ENCODE data around the gene PCAT6.
"Not testable (repeated sequence)": the region's sequence is repeated elsewhere in the genome, so short reads cannot be mapped to it uniquely, and the experiment has no call there.

PCAT6 gene

GRCh38 chr1:202810615-202811295 is at the start of gene PCAT6:
PCAT6 (plus strand) TSS chr1:202810954.
- DNase-seq, result peak; percentile 92

- no peak for DNase-seq
Measured at GRCh38 chr1:202762019-202762418, 48.7 kb upstream of the PCAT6 start.

- DNase-seq, result no peak
Measured at GRCh38 chr1:202765721-202766120, 45.0 kb upstream of the PCAT6 start.

DNA sequence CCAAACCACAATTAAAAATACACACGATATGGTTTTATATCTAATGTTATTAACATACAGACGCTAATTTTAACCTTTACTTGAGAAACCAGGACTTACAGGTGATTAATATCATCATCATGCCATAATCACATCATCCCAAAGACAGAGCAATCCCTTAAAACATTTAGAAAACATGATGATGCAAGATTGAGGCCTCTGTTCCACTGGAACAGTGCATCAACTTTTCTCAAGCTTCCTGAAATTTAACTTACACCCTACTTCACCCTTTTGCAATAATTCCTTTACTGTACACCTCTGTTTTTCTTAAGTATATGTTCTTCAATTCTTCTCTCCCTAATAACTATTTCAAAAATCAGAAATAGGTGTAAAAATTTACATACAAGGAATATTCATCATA is 40.6 kb upstream of the PCAT6 start:
- no peak for DNase-seq

DNA sequence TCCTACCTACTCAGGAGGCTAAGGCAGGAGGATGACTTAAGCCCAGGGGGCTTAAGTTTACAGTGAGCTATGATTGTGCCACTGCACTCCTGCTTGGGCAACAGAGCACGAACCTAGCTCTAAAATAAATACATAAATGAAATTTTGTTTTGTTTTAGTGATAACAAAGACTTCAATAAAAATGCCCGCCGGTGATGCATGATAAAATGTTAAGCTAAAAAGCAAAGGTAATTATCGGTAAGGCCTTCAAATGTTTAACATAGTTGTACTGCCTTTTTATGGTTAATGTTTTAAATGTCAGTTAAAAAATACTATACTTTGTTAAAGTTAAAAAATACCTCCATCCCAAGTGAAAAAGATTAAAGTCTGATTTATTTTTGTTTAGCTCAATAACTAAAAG is 29.6 kb upstream of the PCAT6 start:
- DNase-seq, result no peak

GRCh38 chr1:202786804-202787203 is 23.9 kb upstream of the PCAT6 start:
- DNase-seq, result no peak

DNA sequence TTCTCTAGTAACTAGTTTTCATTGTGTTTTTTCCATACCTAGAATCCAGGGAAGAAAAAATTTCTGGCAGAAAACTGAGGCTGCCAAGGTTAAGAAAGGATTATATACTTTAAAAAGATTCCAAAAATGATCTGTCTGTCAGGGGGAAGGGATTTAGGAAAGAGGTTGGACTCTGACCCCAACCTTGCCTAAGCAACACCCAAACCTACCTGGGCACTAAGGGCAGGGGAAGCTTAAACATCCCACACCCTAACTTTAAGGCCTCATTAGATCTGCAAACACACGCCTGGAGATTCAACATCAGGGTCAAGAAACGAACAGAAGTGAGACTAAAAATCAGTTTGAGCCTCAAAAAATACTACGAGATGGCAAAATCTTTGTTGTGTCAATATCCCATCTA is 22.0 kb upstream of the PCAT6 start:
- no peak for DNase-seq

GRCh38 chr1:202791077-202791747 is 19.5 kb upstream of the PCAT6 start:
- DNase-seq, result no peak

DNA sequence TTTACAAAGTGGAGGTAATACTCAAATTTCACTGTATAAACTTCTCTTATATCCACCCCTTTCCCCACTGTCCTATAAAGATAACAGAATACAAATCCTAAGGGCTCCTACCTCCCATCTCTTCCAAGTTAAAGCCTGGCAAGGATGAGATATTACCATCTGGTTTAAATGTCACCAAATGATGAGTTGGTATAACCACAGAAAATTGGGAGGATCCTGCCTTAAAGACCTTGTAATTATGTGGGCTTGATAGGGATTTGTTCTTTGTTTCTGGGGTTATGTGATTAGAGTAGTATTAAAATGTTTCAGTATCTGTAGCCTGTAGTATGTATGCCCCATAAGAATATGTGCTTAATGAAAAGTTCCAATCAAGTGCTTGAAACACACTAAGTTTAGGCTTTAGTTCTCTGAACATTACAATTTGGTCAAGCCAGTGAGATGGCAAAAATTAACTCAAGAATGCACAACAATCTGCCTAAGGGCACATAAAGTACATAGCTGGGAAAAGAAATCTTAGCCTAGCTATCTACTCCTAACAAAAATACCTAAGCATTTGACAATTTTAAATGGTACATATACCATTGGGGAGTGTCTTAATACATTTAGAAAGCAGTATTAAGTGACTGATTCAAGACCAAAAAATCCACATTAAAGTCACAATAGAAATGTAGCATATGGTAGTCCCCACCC is 16.6 kb upstream of the PCAT6 start:
- no peak for DNase-seq

GRCh38 chr1:202794931-202795330 is 15.8 kb upstream of the PCAT6 start:
- not testable (repeated sequence) for DNase-seq

DNA sequence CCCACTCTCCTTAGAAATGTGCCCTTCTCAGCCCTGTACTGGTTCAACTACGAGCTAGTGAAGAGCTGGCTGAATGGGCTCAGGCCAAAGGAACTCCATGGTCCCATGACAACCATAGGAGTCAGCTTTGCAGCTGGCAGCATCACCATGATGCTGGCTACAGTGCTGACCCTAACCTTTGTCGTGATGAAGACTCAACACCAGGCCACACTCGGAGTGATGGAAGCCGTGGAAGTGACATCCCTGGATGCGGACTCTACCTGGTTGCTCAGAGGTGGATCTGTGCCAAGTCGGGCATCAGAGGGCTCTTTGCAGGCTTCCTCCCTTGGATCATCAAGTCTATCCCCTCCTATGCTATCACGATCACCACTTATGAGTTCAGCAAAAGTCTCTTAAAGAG is 14.1 kb upstream of the PCAT6 start:
- no peak for DNase-seq

DNA sequence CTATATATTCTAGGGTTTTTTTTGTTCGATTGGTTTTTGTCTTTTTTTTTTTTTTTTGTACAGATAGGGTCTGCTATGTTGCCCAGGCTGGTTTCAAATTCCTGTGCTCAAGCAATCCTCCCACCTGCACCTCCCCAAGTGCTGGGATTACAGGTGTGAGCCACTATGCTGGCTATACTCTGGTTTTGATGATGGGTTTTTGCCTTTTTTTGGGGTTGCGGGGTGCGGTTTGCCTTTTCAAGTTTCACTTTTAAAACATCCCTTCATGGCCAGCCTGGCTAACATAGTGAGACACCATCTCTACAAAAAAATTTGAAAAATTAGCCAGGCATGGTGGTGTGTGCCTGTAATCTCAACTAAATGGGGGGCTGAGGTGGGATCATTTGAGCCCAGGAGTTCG is 12.5 kb upstream of the PCAT6 start:
- peak; percentile 27 for DNase-seq

DNA sequence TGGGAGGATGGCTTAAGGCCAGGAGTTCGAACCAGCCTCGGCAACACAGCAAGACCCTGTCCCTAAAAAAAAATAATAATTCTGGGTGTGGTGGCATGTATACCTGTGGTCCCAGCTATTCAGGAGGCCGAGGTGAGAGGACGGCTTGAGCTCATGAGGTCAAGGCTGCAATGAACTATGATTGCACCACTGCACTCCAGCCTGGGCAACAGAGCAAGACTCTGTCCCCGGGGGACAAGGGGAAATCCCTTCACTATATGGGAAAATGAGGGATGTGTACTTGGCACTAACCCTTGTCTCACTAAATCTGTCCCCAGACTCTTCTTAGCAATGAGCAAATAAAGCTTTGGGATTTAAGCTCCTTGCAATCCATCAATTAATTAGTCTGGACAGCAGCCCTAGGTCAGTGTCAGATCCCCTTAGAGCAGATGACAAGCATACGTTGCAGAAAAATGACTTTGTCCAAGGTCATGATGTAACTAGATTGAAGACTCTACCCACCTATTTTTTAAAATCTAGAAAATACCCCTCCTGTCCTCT is 11.9 kb upstream of the PCAT6 start:
- no peak for DNase-seq

GRCh38 chr1:202800742-202801141 is 10.0 kb upstream of the PCAT6 start:
- DNase-seq, result no peak

DNA sequence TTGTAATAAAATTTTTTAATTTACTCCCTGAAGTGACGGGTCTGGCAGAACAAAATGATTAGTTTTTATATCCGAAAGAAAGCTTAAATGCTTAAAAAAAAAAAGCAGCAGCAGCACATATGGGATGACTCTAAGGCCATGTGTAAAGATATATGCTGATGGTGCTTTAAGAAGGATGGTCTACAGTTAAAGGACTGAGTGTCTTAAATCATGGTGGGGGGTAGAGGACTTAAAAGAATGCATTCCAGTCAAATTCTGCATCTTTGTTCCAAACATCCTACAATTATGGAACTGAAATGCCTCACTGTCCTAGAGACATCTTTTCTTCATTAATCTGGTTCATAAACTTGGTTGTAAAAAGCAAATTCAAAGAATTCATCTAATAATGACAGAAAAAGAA is 9.6 kb upstream of the PCAT6 start:
- DNase-seq, result no peak

GRCh38 chr1:202802034-202802433 is 8.7 kb upstream of the PCAT6 start:
- no peak for DNase-seq

DNA sequence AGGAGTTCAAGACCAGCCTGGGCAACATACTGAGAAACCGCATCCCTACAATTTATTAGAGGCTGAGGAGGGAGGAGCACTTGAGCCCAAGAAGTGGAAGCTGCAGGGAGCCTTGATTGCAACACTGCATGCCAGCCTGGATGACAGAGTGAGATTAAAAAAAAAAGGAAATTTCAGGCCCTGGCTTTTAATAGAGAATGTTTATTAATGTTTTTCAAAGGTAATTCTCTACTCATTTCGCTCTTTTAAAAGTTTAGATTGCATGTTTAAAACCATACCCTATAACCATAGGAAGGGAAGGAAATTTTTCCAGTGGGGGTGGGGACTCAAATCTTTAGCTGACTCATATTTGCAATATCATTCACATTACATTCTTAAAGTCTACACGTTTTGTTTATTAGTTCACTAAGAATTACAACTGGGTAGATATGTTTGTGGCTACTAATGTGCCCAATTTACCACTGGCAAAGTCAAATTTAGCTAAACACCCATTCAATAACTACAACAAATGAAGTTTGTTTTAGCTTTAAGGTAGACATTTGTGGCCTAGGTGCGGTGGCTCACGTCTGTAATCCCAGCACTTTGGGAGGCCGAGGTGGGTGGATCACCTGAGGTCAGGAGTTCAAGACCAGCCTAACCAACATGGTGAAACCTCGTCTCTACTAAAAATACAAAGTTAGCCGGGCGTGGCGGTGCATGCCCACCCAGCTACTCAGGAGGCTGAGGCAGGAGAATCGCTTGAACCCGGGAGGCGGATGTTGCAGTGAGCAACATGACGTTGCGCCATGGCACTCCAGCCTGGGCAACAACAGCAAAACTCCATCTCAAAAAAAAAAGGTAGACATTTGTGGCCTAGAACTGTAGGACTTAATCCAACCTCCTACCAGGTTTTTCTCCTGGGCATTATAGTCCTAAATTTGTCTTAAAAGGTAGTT is 7.5 kb upstream of the PCAT6 start:
- DNase-seq, result no peak

GRCh38 chr1:202804126-202804525 is 6.6 kb upstream of the PCAT6 start:
- DNase-seq, result no peak

- DNase-seq, result peak; percentile 45
Measured at GRCh38 chr1:202805886-202806844, 4.6 kb upstream of the PCAT6 start.

DNA sequence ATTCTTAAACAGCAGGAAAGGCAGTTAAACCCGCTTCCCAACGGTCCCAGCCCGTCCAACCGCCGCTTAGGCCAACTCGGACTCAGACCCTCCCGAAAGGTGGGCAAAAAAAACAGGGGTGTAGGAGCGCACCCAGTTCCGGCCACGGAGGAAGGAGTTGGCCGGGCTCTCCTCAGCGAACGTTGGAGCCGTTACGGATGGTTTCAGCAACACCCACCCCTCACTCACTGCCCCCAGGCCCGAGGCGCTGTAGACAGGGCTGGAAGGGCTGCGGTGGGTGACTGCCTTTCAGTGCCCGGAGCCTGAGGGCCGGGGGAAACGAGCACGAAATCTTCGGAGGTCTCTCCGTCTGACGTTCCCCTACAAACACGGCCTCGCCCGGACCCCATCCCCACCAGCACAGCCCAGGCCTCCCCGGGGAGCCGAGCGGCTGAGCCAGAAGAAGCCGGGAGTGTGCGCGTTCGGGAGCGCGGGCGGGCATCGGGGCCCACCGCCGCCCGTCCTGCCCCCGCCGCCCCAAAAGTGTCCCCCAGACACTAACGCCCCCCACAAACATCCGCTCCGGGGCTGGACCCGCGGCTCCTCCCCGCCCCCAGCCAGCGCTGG is 3.8 kb upstream of the PCAT6 start:
- DNase-seq, result peak; percentile 47

GRCh38 chr1:202807451-202807925 is 3.3 kb upstream of the PCAT6 start:
- DNase-seq, result peak; percentile 55

Data from activated CD4-positive, alpha-beta T cell treated with anti-CD3 and anti-CD28 coated beads, Interleukin-10, Interleukin-2, amounts not matched to agents 100 ng/mL and 50 ng/mL, durations not matched to agents 16 hours and 8 hours (primary cell).